Fibroblast of mammary gland (primary cell): ENCODE data around the gene RABGAP1L.
A peak's percentile ranks its signal among the peaks of the same experiment; 100 is the strongest.
"Not testable (repeated sequence)": the region's sequence is repeated elsewhere in the genome, so short reads cannot be mapped to it uniquely, and the experiment has no call there.

Source experiments
- DNase-seq: peaks from one replicate; pipeline ENCODE4 v3.0.0-alpha.2; 2010; ENCODE audit warnings: low read depth
- H3K4me3 ChIP-seq: 2 replicates; pipeline ENCODE4 v1.5.1; 2011; ENCODE audit warnings: low read depth, mild to moderate bottlenecking, low read length, moderate library complexity; ENCODE audit not compliant: control insufficient read depth
- CTCF ChIP-seq: conservative IDR thresholded peaks from 2 replicates; pipeline ENCODE4 v1.5.1; 2011; ENCODE audit warnings: low read depth, low read length, inconsistent platforms; ENCODE audit not compliant: control insufficient read depth, insufficient read depth

Gene RABGAP1L

GRCh38 chr1:174326278-174326677 lies 167.0 kb downstream of the RABGAP1L start:
- no peak for TF ChIP-seq CTCF
- H3K4me3 ChIP-seq, result no peak overlapping the region
- no peak for DNase-seq

- DNase-seq, result no peak
- no peak for TF ChIP-seq CTCF
- no peak overlapping the region for H3K4me3 ChIP-seq
Observed at GRCh38 chr1:174333437-174333836, 174.1 kb downstream of the RABGAP1L start.

DNA sequence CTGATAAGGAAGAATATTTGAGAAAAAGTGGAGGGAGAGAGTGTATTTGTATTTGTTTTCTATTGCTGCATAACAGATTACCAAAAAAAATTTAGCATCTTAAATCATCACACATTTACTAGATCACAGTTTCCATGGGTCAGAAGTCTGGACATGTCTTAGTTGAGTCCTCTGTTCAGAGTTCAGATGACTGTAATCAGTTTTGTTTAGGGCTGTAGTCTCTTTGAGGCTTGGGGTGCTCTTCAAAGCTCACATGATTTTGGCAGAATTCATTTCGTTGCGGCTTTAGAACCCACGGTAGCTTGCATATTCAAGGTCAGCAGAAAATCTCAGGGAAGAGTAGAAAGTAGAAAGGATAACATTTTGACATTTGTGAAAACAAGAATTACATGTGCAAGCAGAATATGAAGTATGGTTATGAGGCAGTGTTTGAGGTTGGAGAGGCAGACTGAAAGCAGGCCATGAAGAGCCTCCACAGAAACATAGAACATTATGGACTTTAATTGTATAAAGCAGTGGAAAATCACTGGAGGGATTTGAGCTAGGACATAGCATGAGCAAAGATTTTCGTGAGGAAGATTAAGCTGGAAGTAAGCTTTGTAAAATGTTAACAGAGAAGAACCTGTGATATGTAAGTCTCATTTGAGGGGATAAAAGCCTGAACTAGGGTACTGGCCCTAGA lies 177.8 kb downstream of the RABGAP1L start:
- DNase-seq, result no peak
- no peak overlapping the region for H3K4me3 ChIP-seq
- no peak for TF ChIP-seq CTCF

GRCh38 chr1:174340404-174340803 lies 181.1 kb downstream of the RABGAP1L start:
- not testable (repeated sequence) for DNase-seq, H3K4me3 ChIP-seq

GRCh38 chr1:174344162-174344561 lies 184.8 kb downstream of the RABGAP1L start:
- no peak for TF ChIP-seq CTCF
- DNase-seq, result no peak
- no peak overlapping the region for H3K4me3 ChIP-seq

GRCh38 chr1:174352117-174352516 lies 192.8 kb downstream of the RABGAP1L start:
- DNase-seq, result peak; percentile 24
- no peak for TF ChIP-seq CTCF
- H3K4me3 ChIP-seq, result no peak overlapping the region

DNA sequence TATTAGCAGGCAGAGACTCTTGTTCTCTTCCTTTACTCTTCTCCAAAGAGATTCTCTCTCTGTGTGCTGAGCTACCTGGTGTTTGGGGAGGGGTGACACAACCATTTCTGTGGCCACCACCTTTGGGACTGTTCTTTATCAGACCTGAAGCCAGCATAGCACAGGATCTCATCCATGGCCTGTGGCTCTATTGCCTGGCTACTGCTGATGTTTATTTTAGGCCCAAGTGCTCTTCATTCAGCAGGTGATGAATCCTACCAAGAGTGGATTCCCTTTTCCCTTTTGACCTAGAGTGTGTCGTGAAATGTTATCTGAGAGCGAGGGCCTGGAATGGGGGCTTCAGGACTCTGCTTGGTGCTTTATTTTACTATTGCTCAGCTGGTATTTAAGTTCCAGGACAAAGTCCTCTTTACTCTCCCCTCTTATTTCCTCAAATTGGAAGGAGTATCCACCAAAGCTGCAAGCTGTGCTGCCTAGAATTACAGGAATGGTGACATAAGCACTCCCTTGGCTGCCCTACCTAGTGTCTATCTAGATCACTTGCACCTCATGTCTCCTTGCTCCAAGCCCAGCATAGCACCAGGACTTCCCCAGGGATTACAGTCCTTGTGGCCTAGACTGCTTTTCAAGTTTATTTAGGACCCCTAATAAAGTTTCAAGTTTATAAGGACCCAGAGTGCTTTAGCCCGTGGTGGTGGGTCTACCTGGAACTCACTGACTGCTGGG lies 193.7 kb downstream of the RABGAP1L start:
- no peak for TF ChIP-seq CTCF
- no peak for DNase-seq
- H3K4me3 ChIP-seq, result no peak overlapping the region
